Heart right ventricle (tissue), 16 donors: ENCODE measurements around the gene MVB12B. TPM values are rescaled to one million over a fixed set of nuclear protein-coding genes. Genes with fewer than 3 reads are reported as not detected.
"Not testable (repeated sequence)": the region's sequence is repeated elsewhere in the genome, so short reads cannot be mapped to it uniquely, and the experiment has no call there.

Experiments used
- ATAC-seq, 8 donors: fragments of 200-7000 bp; cut with Tn5 transposase; one replicate each; pipeline ENCODE4 v1.9.1; 2020; ENCODE audit warnings: mild to moderate bottlenecking in 8 of 8, moderate library complexity in 8 of 8, moderate number of reproducible peaks in 1 of 8
- DNase-seq, 2 donors: peaks; one replicate each; pipeline ENCODE4 v3.0.0-alpha.2; 2020
- H3K27ac ChIP-seq, 10 donors: fragments of 200-600 bp; sonication (generic) in 2 of 10; one replicate each; pipeline versions ENCODE4 v1.5.0 to v1.8.0; 2020 to 2022; ENCODE audit warnings: mild to moderate bottlenecking in 3 of 10
- H3K27me3 ChIP-seq, 7 donors: fragments of 200-600 bp; one replicate each; pipeline ENCODE4 v1.8.0; 2021 to 2022; ENCODE audit warnings: mild to moderate bottlenecking in 2 of 7
- H3K36me3 ChIP-seq, 9 donors: fragments of 200-600 bp; sonication (generic) in 1 of 9; one replicate each; pipeline versions ENCODE4 v1.5.0 to v1.8.0; 2020 to 2022; ENCODE audit warnings: mild to moderate bottlenecking in 2 of 9
- H3K4me1 ChIP-seq, 9 donors: fragments of 200-600 bp; sonication (generic) in 1 of 9; one replicate each; pipeline versions ENCODE4 v1.5.0 to v1.8.0; 2020 to 2022; ENCODE audit warnings: mild to moderate bottlenecking in 4 of 9
- H3K4me3 ChIP-seq, 10 donors: fragments of 200-600 bp; sonication (generic) in 2 of 10; one replicate each; pipeline versions ENCODE4 v1.5.0 to v1.8.0; 2020 to 2022; ENCODE audit warnings: mild to moderate bottlenecking in 7 of 10, moderate library complexity in 2 of 10
- H3K9me3 ChIP-seq, 11 donors: fragments of 200-600 bp in 10 of 11; sonication (generic) in 2 of 11; one replicate each; pipeline versions ENCODE4 v1.5.0 to v1.8.0; 2013 to 2022; ENCODE audit warnings: mild to moderate bottlenecking in 2 of 11, control low read depth in 1 of 11, moderate library complexity in 1 of 11
- WGBS, 2 donors: extraction: QIAGEN DNeasy Blood & Tissue Kit; methylation state at CpG; one replicate each; pipeline ENCODE4 v1.1.7; 2013; ENCODE audit warnings: inconsistent platforms in 1 of 2; 5-methylcytosine and 5-hydroxymethylcytosine counted together
- intact Hi-C, 10 donors: fragments of 100-400 bp; cut with DNase I; formaldehyde crosslinking; loops; one replicate each; pipeline versions ENCODE4 v1.11.1 to v1.14.2; 2022
- polyA plus RNA-seq, 2 donors: library from polyadenylated mRNA; stranded (reverse); fragments of 200-250 nt; gene quantifications; one replicate each; pipeline ENCODE4 v1.2.3, GENCODE V29; 2013
- total RNA-seq, 10 donors: library from RNA; stranded (reverse); fragmentation: NEBNext Ultra II Directional in 3 of 10; extraction: Animal tissue kit (Norgen Biotek cat#: 25700) in 3 of 10; gene quantifications; one replicate each; pipeline versions ENCODE4 v1.2.1 to v1.2.4, GENCODE V29; 2021 to 2023
- TF ChIP-seq, protein P1 (sequence below), 9 donors: fragments of 200-600 bp; sonication (generic) in 2 of 9; IDR thresholded peaks; one replicate each; pipeline versions ENCODE4 v1.5.0 to v1.8.0; 2021 to 2022; ENCODE audit warnings: antibody characterized with exemption in 9 of 9, mild to moderate bottlenecking in 5 of 9, moderate library complexity in 1 of 9
- donor health status: Arrhythmogenic right ventricular cardiomyopathy.
- donor health status: ischemic (EF 13 %, LVEDD 7.1; RV severe dilation, severe dysfunction).
- donor health status: healthy with polysubstance abuse.
- donor health status: DM: no; HTN: yes; CAD: no.
- donor health status: DM: no; HTN: no; CAD: no.
- donor health status: ischemic (EF 25% LVEDD 6.9; RV normal size, moderate dysfunction).
- donor health status: ischemic (EF 25% LVEDD 5.7; RV mildly dilated, moderate dysfunction).
- donor health status: healthy.
- donor health status: DM: yes; HTN: yes; CAD: no.
- donor health status: Ischemic cardiomyopathy.
- donor health status: ischemic (EF 35%, LVEDD 5.7; RV mildly dilated, moderate dysfunction).
- donor health status: nonischemic (EF 11% LVEDD 7.7; RV severe dilation, severe dysfunction).
- donor health status: DM: yes; HTN: yes; CAD: no.
- donor health status: PGD.
- donor health status: ischemic (EF 29% LVEDD 5.4; RV normal size, mild dysfunction).
- donor health status: nonischemic (EF 23%, LVEDD 6.1; RV moderate dilation, normal function).

MVB12B gene
- total and polyA plus RNA-seq, 12 donors, result 2.8 to 16.5 (median 10.6) TPM

GRCh38 chr9:126550891-126551351 lies 224.3 kb downstream of the MVB12B start:
- ATAC-seq (peak in 7 of 8 donors; percentile 17 to 71 (median 61)), DNase-seq (peak in 1 of 2 donors; percentile 45)
- H3K9me3 ChIP-seq, result no peaks in the 10 kb centered on the region
- peaks cover 0 to 8% (median 0%) of the 10 kb centered on the region in 9 donors for H3K4me1 ChIP-seq
- H3K36me3 ChIP-seq, result no peaks in the 10 kb centered on the region
- no peak overlapping the region for H3K4me3 ChIP-seq
- H3K27ac ChIP-seq, result no peak overlapping the region
- 38 to 47% methylated on average over 15 of the region's 15 CpGs for WGBS, 2 donors
- TF ChIP-seq, protein P1, sequence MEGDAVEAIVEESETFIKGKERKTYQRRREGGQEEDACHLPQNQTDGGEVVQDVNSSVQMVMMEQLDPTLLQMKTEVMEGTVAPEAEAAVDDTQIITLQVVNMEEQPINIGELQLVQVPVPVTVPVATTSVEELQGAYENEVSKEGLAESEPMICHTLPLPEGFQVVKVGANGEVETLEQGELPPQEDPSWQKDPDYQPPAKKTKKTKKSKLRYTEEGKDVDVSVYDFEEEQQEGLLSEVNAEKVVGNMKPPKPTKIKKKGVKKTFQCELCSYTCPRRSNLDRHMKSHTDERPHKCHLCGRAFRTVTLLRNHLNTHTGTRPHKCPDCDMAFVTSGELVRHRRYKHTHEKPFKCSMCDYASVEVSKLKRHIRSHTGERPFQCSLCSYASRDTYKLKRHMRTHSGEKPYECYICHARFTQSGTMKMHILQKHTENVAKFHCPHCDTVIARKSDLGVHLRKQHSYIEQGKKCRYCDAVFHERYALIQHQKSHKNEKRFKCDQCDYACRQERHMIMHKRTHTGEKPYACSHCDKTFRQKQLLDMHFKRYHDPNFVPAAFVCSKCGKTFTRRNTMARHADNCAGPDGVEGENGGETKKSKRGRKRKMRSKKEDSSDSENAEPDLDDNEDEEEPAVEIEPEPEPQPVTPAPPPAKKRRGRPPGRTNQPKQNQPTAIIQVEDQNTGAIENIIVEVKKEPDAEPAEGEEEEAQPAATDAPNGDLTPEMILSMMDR (IDR thresholded peaks at IDR 0.05), result no peak
- H3K27me3 ChIP-seq, result no peaks in the 10 kb centered on the region
- intact Hi-C loops, result loop anchor here in 1 of 10 donors (5.0 kb wide), 1 partner anchor 39 kb away; no protein-coding TSS in a partner anchor

DNA sequence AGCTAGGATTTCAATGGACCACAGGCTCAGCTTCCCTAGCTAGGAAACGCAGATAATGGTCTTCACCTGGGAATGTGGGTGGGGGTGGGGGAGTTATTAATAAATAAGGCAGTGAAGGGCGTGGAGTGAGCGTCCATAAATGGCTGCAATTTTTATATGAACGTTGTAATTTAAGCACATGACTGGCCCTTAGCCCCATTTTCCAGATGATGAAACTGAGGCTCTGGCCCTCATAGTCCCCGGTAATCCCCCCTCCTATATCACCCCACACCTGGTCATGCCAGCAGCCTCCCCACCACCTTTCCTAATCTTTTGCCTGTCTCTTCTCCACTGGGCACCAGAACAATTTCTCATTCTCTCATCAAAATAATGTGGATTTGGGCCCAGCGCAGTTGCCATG lies 225.2 kb downstream of the MVB12B start:
- intact Hi-C loops, result loop anchor here in 1 of 10 donors (5.0 kb wide), 1 partner anchor 40 kb away; no protein-coding TSS in a partner anchor
- no peaks in the 10 kb centered on the region for H3K27me3 ChIP-seq
- H3K4me1 ChIP-seq, result peaks cover 0 to 8% (median 0%) of the 10 kb centered on the region in 9 donors
- ATAC-seq (no peak), DNase-seq (no peak)
- no peaks in the 10 kb centered on the region for H3K36me3 ChIP-seq
- WGBS, 2 donors, result 89 to 90% methylated on average over 6 of the region's 6 CpGs
- TF ChIP-seq, protein P1 (IDR thresholded peaks at IDR 0.05), result no peak
- H3K4me3 ChIP-seq, result no peak overlapping the region
- no peaks in the 10 kb centered on the region for H3K9me3 ChIP-seq
- H3K27ac ChIP-seq, result no peak overlapping the region

DNA sequence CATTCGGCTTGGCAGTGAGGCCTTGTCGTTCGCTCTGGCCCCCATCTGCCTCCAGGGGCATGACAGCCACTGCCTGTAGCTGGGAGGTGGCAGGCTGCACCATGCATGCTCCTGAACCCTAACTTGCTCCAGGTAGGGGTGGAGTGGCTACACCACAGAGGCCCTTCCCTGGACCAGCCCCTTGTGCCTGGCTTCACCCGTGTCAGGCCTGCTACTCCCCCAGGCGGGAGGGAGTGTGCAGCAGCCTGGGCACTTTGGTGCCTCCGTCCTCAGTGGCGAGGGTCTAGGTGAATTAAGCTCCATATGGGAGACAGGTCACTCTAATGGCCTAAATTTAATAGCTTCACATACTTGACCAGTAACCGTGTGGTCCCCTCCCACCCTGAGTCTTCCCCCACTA lies 227.7 kb downstream of the MVB12B start:
- DNase-seq (no peak), ATAC-seq (no peak)
- H3K4me3 ChIP-seq, result no peak overlapping the region
- H3K4me1 ChIP-seq, result peaks cover 0 to 11% (median 0%) of the 10 kb centered on the region in 9 donors
- intact Hi-C loops, result loop anchor here in 1 of 10 donors (5.0 kb wide), 1 partner anchor 42 kb away; no protein-coding TSS in a partner anchor
- no peaks in the 10 kb centered on the region for H3K36me3 ChIP-seq
- no peaks in the 10 kb centered on the region for H3K9me3 ChIP-seq
- H3K27me3 ChIP-seq, result peaks cover 0 to 9% (median 2%) of the 10 kb centered on the region in 7 donors
- H3K27ac ChIP-seq, result no peak overlapping the region
- TF ChIP-seq, protein P1 (IDR thresholded peaks at IDR 0.05), result no peak
- 92 to 93% methylated on average over 8 of the region's 8 CpGs for WGBS, 2 donors

DNA sequence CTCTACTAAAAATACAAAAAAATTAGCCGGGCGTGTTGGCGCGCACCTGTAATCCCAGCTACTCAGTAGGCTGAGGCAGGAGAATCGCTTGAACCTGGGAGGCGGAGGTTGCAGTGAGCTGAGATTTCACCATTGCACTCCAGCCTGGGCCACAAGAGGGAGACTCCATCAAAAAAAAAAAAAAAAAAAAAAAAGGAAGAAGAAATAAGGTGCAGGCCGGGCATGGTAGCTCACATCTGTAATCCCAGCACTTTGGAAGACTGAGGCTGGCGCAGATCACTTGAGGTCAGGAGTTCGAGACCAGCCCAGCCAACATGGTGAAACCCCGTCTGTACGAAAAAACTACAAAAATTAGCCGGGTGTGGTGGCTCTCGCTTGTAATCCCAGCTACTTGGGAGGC lies 228.8 kb downstream of the MVB12B start:
- not testable (repeated sequence) for H3K27ac ChIP-seq, DNase-seq, H3K9me3 ChIP-seq, H3K36me3 ChIP-seq, ATAC-seq, H3K4me3 ChIP-seq
- intact Hi-C loops, result loop anchor here in 4 of 10 donors (5.0 kb wide), 2 partner anchors 38 to 53 kb away; no protein-coding TSS in a partner anchor
- 86 to 90% methylated on average over 13 of the region's 13 CpGs for WGBS, 2 donors
- Histone ChIP-seq H3K27me3 (peaks cover 0 to 18% (median 4%) of the 10 kb centered on the region in 7 donors), H3K4me1 (peaks cover 0 to 11% (median 0%) of the 10 kb centered on the region in 9 donors)
- TF ChIP-seq, protein P1 (IDR thresholded peaks at IDR 0.05), result peak in 6 of 9 donors; percentile 9 to 21 (median 15)
